GM18505 (cell line): Measurements from ENCODE around the gene DMXL2.
"Not testable (repeated sequence)": the region's sequence is repeated elsewhere in the genome, so short reads cannot be mapped to it uniquely, and the experiment has no call there.

Experiments used
- ATAC-seq: cut with Tn5 transposase; IDR thresholded peaks from one replicate; pipeline ENCODE4 v1.9.1; 2021; ENCODE audit not compliant: unreplicated experiment
- POLR2A ChIP-seq: IDR thresholded peaks from 4 replicates; pipeline ENCODE4 v1.6.1; 2011; ENCODE audit warnings: borderline replicate concordance; ENCODE audit not compliant: insufficient read depth, insufficient read length; ENCODE audit errors: extremely low read depth

The DMXL2 gene

GRCh38 chr15:51622604-51623370 lies at the start of gene DMXL2:
DMXL2 (minus strand) TSS chr15:51622771; CDS start chr15:51622545, 226 bp downstream.
- TF ChIP-seq POLR2A, result no peak
- ATAC-seq, result peak; percentile 47

GRCh38 chr15:51672155-51672687 lies 49.6 kb upstream of the DMXL2 start:
- no peak for TF ChIP-seq POLR2A
- ATAC-seq, result no peak

GRCh38 chr15:51669381-51669780 lies 46.8 kb upstream of the DMXL2 start:
- TF ChIP-seq POLR2A, result no peak
- no peak for ATAC-seq

GRCh38 chr15:51668446-51668845 lies 45.9 kb upstream of the DMXL2 start:
- no peak for TF ChIP-seq POLR2A
- no peak for ATAC-seq

GRCh38 chr15:51667478-51667877 lies 44.9 kb upstream of the DMXL2 start:
- ATAC-seq, result no peak
- TF ChIP-seq POLR2A, result no peak

- no peak for TF ChIP-seq POLR2A
These were observed 38.5 kb upstream of the DMXL2 start for GRCh38 chr15:51661072-51661471.

GRCh38 chr15:51658664-51659063 lies 36.1 kb upstream of the DMXL2 start:
- ATAC-seq, result no peak
- TF ChIP-seq POLR2A, result no peak

More at GRCh38 chr15:51661072-51661471, 38.5 kb upstream of the DMXL2 start:
- no peak for ATAC-seq

- ATAC-seq, result not testable (repeated sequence)
These were observed 33.0 kb upstream of the DMXL2 start for GRCh38 chr15:51655401-51656057.

GRCh38 chr15:51652084-51652668 lies 29.6 kb upstream of the DMXL2 start:
- ATAC-seq, result no peak
- TF ChIP-seq POLR2A, result no peak

GRCh38 chr15:51649659-51650521 lies 27.3 kb upstream of the DMXL2 start:
- no peak for TF ChIP-seq POLR2A
- no peak for ATAC-seq

GRCh38 chr15:51648643-51649042 lies 26.1 kb upstream of the DMXL2 start:
- not testable (repeated sequence) for ATAC-seq

- ATAC-seq, result not testable (repeated sequence)
These were observed 25.5 kb upstream of the DMXL2 start for GRCh38 chr15:51648101-51648500.

- no peak for ATAC-seq
- no peak for TF ChIP-seq POLR2A
These were observed 24.6 kb upstream of the DMXL2 start for GRCh38 chr15:51647128-51647562.
